Neuronal stem cell (in vitro differentiated cells): ENCODE measurements around the gene LILRA1.

Experiments
- DNase-seq: peaks from one replicate; pipeline ENCODE4 v3.0.0-alpha.2; 2013; ENCODE audit warnings: low spot score
- H2AFZ ChIP-seq: one replicate; pipeline ENCODE4 v1.6.1; 2013; ENCODE audit warnings: mild to moderate bottlenecking, low read length, inconsistent platforms
- H2AK5ac ChIP-seq: 2 replicates; pipeline ENCODE4 v1.6.1; 2013; ENCODE audit warnings: low read depth, mild to moderate bottlenecking, inconsistent platforms, low read length, moderate library complexity, mixed read lengths
- H2BK120ac ChIP-seq: 2 replicates; pipeline ENCODE4 v1.6.1; 2013; ENCODE audit warnings: low read depth, mild to moderate bottlenecking, inconsistent platforms, low read length, moderate library complexity, mixed read lengths
- H2BK12ac ChIP-seq: one replicate; pipeline ENCODE4 v1.6.1; 2013; ENCODE audit warnings: low read length, inconsistent platforms
- H2BK15ac ChIP-seq: 2 replicates; pipeline ENCODE4 v1.6.1; 2013; ENCODE audit warnings: mild to moderate bottlenecking, low read length, inconsistent platforms, mixed read lengths
- H2BK5ac ChIP-seq: one replicate; pipeline ENCODE4 v1.6.1; 2013; ENCODE audit warnings: inconsistent platforms, mild to moderate bottlenecking, low read length, moderate library complexity
- H3K14ac ChIP-seq: one replicate; pipeline ENCODE4 v1.6.1; 2013; ENCODE audit warnings: low read length, inconsistent platforms
- H3K18ac ChIP-seq: 2 replicates; pipeline ENCODE4 v1.6.1; 2013; ENCODE audit warnings: low read length, inconsistent platforms
- H3K23ac ChIP-seq: 2 replicates; pipeline ENCODE4 v1.6.1; 2013; ENCODE audit warnings: low read depth, mild to moderate bottlenecking, mixed read lengths, low read length, inconsistent platforms; ENCODE audit not compliant: poor library complexity
- H3K27ac ChIP-seq: replicated peaks from 3 replicates; pipeline ENCODE4 v1.5.1; 2013; ENCODE audit warnings: low read length, inconsistent platforms
- H3K27me3 ChIP-seq, 3 experiments: 2 replicates each; pipeline ENCODE4 v1.6.1; 2013; ENCODE audit warnings: low read length in 3 of 3, mild to moderate bottlenecking in 2 of 3, inconsistent platforms in 1 of 3, low read depth in 1 of 3, mixed read lengths in 1 of 3, moderate library complexity in 1 of 3; ENCODE audit not compliant: control insufficient read depth in 3 of 3, insufficient read depth in 3 of 3
- H3K36me3 ChIP-seq, 2 donors: replicated peaks in 1 of 2; 2 replicates each; pipeline ENCODE4 v1.6.1; 2013; ENCODE audit warnings: low read length in 2 of 2; ENCODE audit not compliant: control insufficient read depth in 2 of 2, insufficient read depth in 2 of 2
- H3K4ac ChIP-seq: 2 replicates; pipeline ENCODE4 v1.6.1; 2013; ENCODE audit warnings: inconsistent platforms, mild to moderate bottlenecking, low read length, moderate library complexity
- H3K4me1 ChIP-seq, 2 donors: 1 replicate in 1 of 2; 2 replicates in 1 of 2; pipeline ENCODE4 v1.6.1; 2013; ENCODE audit warnings: low read length in 2 of 2, low read depth in 1 of 2; ENCODE audit not compliant: control insufficient read depth in 2 of 2, insufficient read depth in 1 of 2
- H3K4me2 ChIP-seq: one replicate; pipeline ENCODE4 v1.6.1; 2013; ENCODE audit warnings: mild to moderate bottlenecking, low read length, inconsistent platforms; ENCODE audit not compliant: insufficient read depth, poor library complexity, severe bottlenecking
- H3K4me3 ChIP-seq, 2 donors: 2 replicates each; pipeline ENCODE4 v1.5.1; 2013; ENCODE audit warnings: low read length in 2 of 2, mild to moderate bottlenecking in 2 of 2, inconsistent platforms in 1 of 2, moderate library complexity in 1 of 2
- H3K79me1 ChIP-seq: one replicate; pipeline ENCODE4 v1.6.1; 2013; ENCODE audit warnings: low read depth, mild to moderate bottlenecking, inconsistent platforms, low read length, moderate library complexity
- H3K9ac ChIP-seq: one replicate; pipeline ENCODE4 v1.6.1; 2013; ENCODE audit warnings: mild to moderate bottlenecking, low read depth, low read length, inconsistent platforms; ENCODE audit not compliant: poor library complexity
- H3K9me3 ChIP-seq, 2 donors: replicated peaks in 1 of 2; 2 replicates each; pipeline versions ENCODE3 to v1.6.1; 2013; ENCODE audit warnings: low read length in 2 of 2, mild to moderate bottlenecking in 2 of 2, inconsistent platforms in 1 of 2, low read depth in 1 of 2, mixed read lengths in 1 of 2, moderate library complexity in 1 of 2; ENCODE audit not compliant: control insufficient read depth in 2 of 2, insufficient read depth in 1 of 2
- H4K8ac ChIP-seq: one replicate; pipeline ENCODE4 v1.6.1; 2013; ENCODE audit warnings: low read depth, mild to moderate bottlenecking, inconsistent platforms, low read length, moderate library complexity
- H4K91ac ChIP-seq: one replicate; pipeline ENCODE4 v1.6.1; 2013; ENCODE audit warnings: low read length, low read depth, mild to moderate bottlenecking, inconsistent platforms; ENCODE audit not compliant: poor library complexity
- WGBS, 2 donors: extraction: QIAGEN DNeasy Blood & Tissue Kit; methylation state at CpG; one replicate each; pipeline ENCODE4 v1.1.7; 2013; ENCODE audit warnings: missing lambda C conversion rate in 2 of 2, mixed read lengths in 1 of 2; ENCODE audit not compliant: insufficient read length in 2 of 2, insufficient replicate concordance in 1 of 2; ENCODE audit errors: extremely low coverage in 2 of 2; 5-methylcytosine and 5-hydroxymethylcytosine counted together

Gene LILRA1

GRCh38 chr19:54551950-54552912, 41.2 kb upstream of the LILRA1 start:
- WGBS, 2 donors, result 86 to 100% methylated on average over 1 to 3 of the region's 22 CpGs
- peak overlapping the region in 1 of 2 donors; percentile 77 for H3K4me3 ChIP-seq
- no peak for DNase-seq

GRCh38 chr19:54552913-54553310, 40.5 kb upstream of the LILRA1 start:
- H3K9me3 ChIP-seq, result peaks cover 0 to 45% of the 10 kb centered on the region in 2 donors
- no peak for DNase-seq
- peak overlapping the region; percentile 26 for H3K23ac ChIP-seq
- H4K8ac ChIP-seq, result no peak overlapping the region
- H3K79me1 ChIP-seq, result no peaks in the 10 kb centered on the region
- no CpG with 5 or more reads among the region's 15 CpGs for WGBS, 2 donors
- no peak overlapping the region for H3K4me2 ChIP-seq
- no peak overlapping the region for H3K9ac ChIP-seq
- H2BK12ac ChIP-seq, result no peak overlapping the region
- no peak overlapping the region for H4K91ac ChIP-seq
- H2AK5ac ChIP-seq, result no peak overlapping the region
- H3K36me3 ChIP-seq, result no peaks in the 10 kb centered on the region
- no peaks in the 10 kb centered on the region for H3K4me1 ChIP-seq
- H3K4me3 ChIP-seq, result peak overlapping the region in 1 of 2 donors; percentile 77
- H2BK15ac ChIP-seq, result no peak overlapping the region
- H2BK120ac ChIP-seq, result peak overlapping the region; percentile 31
- peaks cover 0 to 11% (median 2%) of the 10 kb centered on the region in 3 experiments for H3K27me3 ChIP-seq
- H3K14ac ChIP-seq, result no peak overlapping the region
- H2BK5ac ChIP-seq, result no peak overlapping the region
- peak overlapping the region; percentile 66 for H3K4ac ChIP-seq
- H3K27ac ChIP-seq, result no peak overlapping the region
- H3K18ac ChIP-seq, result no peak overlapping the region
- H2AFZ ChIP-seq, result no peak overlapping the region

More at GRCh38 chr19:54551950-54552912, 41.2 kb upstream of the LILRA1 start:
- no peak overlapping the region for H3K4me2 ChIP-seq
- no peak overlapping the region for H4K91ac ChIP-seq
- no peak overlapping the region for H3K4ac ChIP-seq
- H2BK5ac ChIP-seq, result no peak overlapping the region
- no peak overlapping the region for H3K14ac ChIP-seq
- H3K4me1 ChIP-seq, result no peaks in the 10 kb centered on the region
- H3K36me3 ChIP-seq, result no peaks in the 10 kb centered on the region
- H3K27ac ChIP-seq, result no peak overlapping the region
- no peak overlapping the region for H3K9ac ChIP-seq
- H2BK12ac ChIP-seq, result no peak overlapping the region
- no peak overlapping the region for H2BK120ac ChIP-seq
- no peak overlapping the region for H2AFZ ChIP-seq
- H3K27me3 ChIP-seq, result peaks cover 0 to 11% (median 2%) of the 10 kb centered on the region in 3 experiments
- H2AK5ac ChIP-seq, result no peak overlapping the region
- no peak overlapping the region for H3K18ac ChIP-seq
- H2BK15ac ChIP-seq, result no peak overlapping the region
- no peak overlapping the region for H4K8ac ChIP-seq
- H3K23ac ChIP-seq, result peak overlapping the region; percentile 26
- H3K9me3 ChIP-seq, result peaks cover 0 to 45% of the 10 kb centered on the region in 2 donors
- no peaks in the 10 kb centered on the region for H3K79me1 ChIP-seq

GRCh38 chr19:54554006-54554405, 39.4 kb upstream of the LILRA1 start:
- Histone ChIP-seq H3K14ac (no peak overlapping the region), H3K18ac (no peak overlapping the region), H3K27me3 (peaks cover 0 to 8% (median 2%) of the 10 kb centered on the region in 3 experiments), H3K23ac (no peak overlapping the region), H3K4ac (no peak overlapping the region), H3K4me1 (no peaks in the 10 kb centered on the region), H2BK120ac (no peak overlapping the region), H4K91ac (no peak overlapping the region), H2AK5ac (no peak overlapping the region), H3K9ac (no peak overlapping the region), H3K79me1 (no peaks in the 10 kb centered on the region), H3K36me3 (no peaks in the 10 kb centered on the region), H2BK15ac (no peak overlapping the region), H3K27ac (no peak overlapping the region), H2BK12ac (no peak overlapping the region), H3K9me3 (peaks cover 0 to 45% of the 10 kb centered on the region in 2 donors), H2AFZ (no peak overlapping the region), H3K4me3 (no peak overlapping the region), H3K4me2 (no peak overlapping the region), H2BK5ac (no peak overlapping the region), H4K8ac (no peak overlapping the region)
- no CpG with 5 or more reads among the region's 10 CpGs for WGBS, 2 donors
- DNase-seq, result no peak

- Histone ChIP-seq H3K4me3 (peak overlapping the region in 1 of 2 donors; percentile 67), H2BK120ac (no peak overlapping the region), H3K27me3 (peaks cover 0 to 2% (median under 1%) of the 10 kb centered on the region in 3 experiments), H2BK5ac (no peak overlapping the region), H2BK15ac (no peak overlapping the region), H3K36me3 (no peaks in the 10 kb centered on the region), H3K14ac (no peak overlapping the region), H2AFZ (no peak overlapping the region), H2BK12ac (no peak overlapping the region), H4K8ac (no peak overlapping the region), H3K18ac (no peak overlapping the region), H2AK5ac (no peak overlapping the region), H3K27ac (no peak overlapping the region), H3K4me1 (no peaks in the 10 kb centered on the region), H3K9me3 (peaks cover 0 to 37% of the 10 kb centered on the region in 2 donors), H3K79me1 (no peaks in the 10 kb centered on the region), H3K4me2 (no peak overlapping the region), H3K9ac (no peak overlapping the region), H3K4ac (no peak overlapping the region), H3K23ac (peak overlapping the region; percentile 61), H4K91ac (no peak overlapping the region)
- DNase-seq, result no peak
- 100% methylated on average over 3 of the region's 16 CpGs; no CpG with 5 or more reads in 1 of the 2 donors for WGBS, 2 donors
Observed at GRCh38 chr19:54554896-54555295, 38.5 kb upstream of the LILRA1 start.
